Measurements from ENCODE around the gene LPIN1.

LPIN1 gene

GRCh38 chr2:11876436-11876835 lies 130.0 kb downstream of the LPIN1 start:
- no peak for DNase-seq (ENCODE audit: low read depth)
- TF ChIP-seq CTCF (IDR thresholded peaks at IDR 0.05; ENCODE audit: low read depth, low read length) (no peak), POLR2A (IDR thresholded peaks at IDR 0.05; ENCODE audit: extremely low read depth, insufficient read length) (no peak), MAX (IDR thresholded peaks at IDR 0.05; ENCODE audit: low read depth, low read length) (no peak), MYC (IDR thresholded peaks at IDR 0.05; ENCODE audit: low read depth, low read length) (no peak)
- H3K4me3 ChIP-seq (ENCODE audit: low read depth, low read length) = no peak overlapping the region

GRCh38 chr2:11876889-11877288 lies 130.5 kb downstream of the LPIN1 start:
- no peak for TF ChIP-seq CTCF (IDR thresholded peaks at IDR 0.05; ENCODE audit: low read depth, low read length)
- DNase-seq (ENCODE audit: low read depth) = no peak
- no peak overlapping the region for H3K4me3 ChIP-seq (ENCODE audit: low read depth, low read length)

Measured in NB4 (cell line).